ENCODE measurements around the gene BCL2A1.
"Not testable (repeated sequence)": the region's sequence is repeated elsewhere in the genome, so short reads cannot be mapped to it uniquely, and the experiment has no call there.

Gene BCL2A1

GRCh38 chr15:79929412-79929811, 41.6 kb downstream of the BCL2A1 start:
- no peaks in the 10 kb centered on the region for H3K9me3 Mint-ChIP-seq
- peaks cover 9% of the 10 kb centered on the region for H3K4me1 Mint-ChIP-seq
- ATAC-seq, result no peak
- H3K27ac Mint-ChIP-seq, result no peak overlapping the region
- H3K4me3 Mint-ChIP-seq, result no peak overlapping the region
- no peak for DNase-seq
- no peaks in the 10 kb centered on the region for H3K27me3 Mint-ChIP-seq

GRCh38 chr15:79926116-79926515, 44.9 kb downstream of the BCL2A1 start:
- H3K27me3 Mint-ChIP-seq, H3K27ac Mint-ChIP-seq, DNase-seq, H3K9me3 Mint-ChIP-seq, ATAC-seq, H3K4me3 Mint-ChIP-seq: not testable (repeated sequence)
- H3K4me1 Mint-ChIP-seq, result peaks cover 19% of the 10 kb centered on the region

GRCh38 chr15:79924379-79924778, 46.6 kb downstream of the BCL2A1 start:
- Mint-ChIP-seq H3K27ac (peak overlapping the region; percentile 33 to 79), H3K4me1 (peaks cover 21% of the 10 kb centered on the region), H3K9me3 (peaks cover 7 to 14% of the 10 kb centered on the region in 2 donors), H3K27me3 (no peaks in the 10 kb centered on the region), H3K4me3 (peak overlapping the region; percentile 53 to 89)
- no peak for ATAC-seq
- no peak for DNase-seq

GRCh38 chr15:79923515-79924169, 47.4 kb downstream of the BCL2A1 start:
- peak overlapping the region; percentile 89 to 99 for H3K4me3 Mint-ChIP-seq
- peak; percentile 99 to 100 for DNase-seq
- H3K4me1 Mint-ChIP-seq, result peaks cover 26% of the 10 kb centered on the region
- peak; percentile 96 for ATAC-seq
- H3K27ac Mint-ChIP-seq, result peak overlapping the region; percentile 96 to 99
- H3K9me3 Mint-ChIP-seq, result peaks cover 12 to 21% of the 10 kb centered on the region in 2 donors
- H3K27me3 Mint-ChIP-seq, result no peaks in the 10 kb centered on the region

GRCh38 chr15:79923079-79923514, 47.9 kb downstream of the BCL2A1 start:
- Mint-ChIP-seq H3K4me1 (peaks cover 31% of the 10 kb centered on the region), H3K4me3 (peak overlapping the region; percentile 89 to 99), H3K9me3 (peaks cover 12 to 26% of the 10 kb centered on the region in 2 donors), H3K27me3 (no peaks in the 10 kb centered on the region), H3K27ac (peak overlapping the region; percentile 96 to 99)
- ATAC-seq, result peak; percentile 77
- DNase-seq, result peak; percentile 73 to 83

GRCh38 chr15:79922512-79923078, 48.4 kb downstream of the BCL2A1 start:
- DNase-seq (no peak), ATAC-seq (no peak)
- H3K27ac Mint-ChIP-seq, result peak overlapping the region; percentile 96 to 99
- H3K4me1 Mint-ChIP-seq, result peaks cover 35% of the 10 kb centered on the region
- H3K27me3 Mint-ChIP-seq, result no peaks in the 10 kb centered on the region
- peak overlapping the region; percentile 89 to 99 for H3K4me3 Mint-ChIP-seq
- H3K9me3 Mint-ChIP-seq, result peaks cover 16 to 31% of the 10 kb centered on the region in 2 donors

GRCh38 chr15:79919749-79920511, 51.1 kb downstream of the BCL2A1 start:
- DNase-seq, result no peak
- peaks cover 37 to 58% of the 10 kb centered on the region in 2 donors for H3K9me3 Mint-ChIP-seq
- no peak overlapping the region for H3K4me3 Mint-ChIP-seq
- no peak overlapping the region for H3K27ac Mint-ChIP-seq
- no peaks in the 10 kb centered on the region for H3K27me3 Mint-ChIP-seq
- H3K4me1 Mint-ChIP-seq, result peaks cover 35% of the 10 kb centered on the region
- no peak for ATAC-seq

GRCh38 chr15:79919090-79919748, 51.8 kb downstream of the BCL2A1 start:
- Mint-ChIP-seq H3K27me3 (no peaks in the 10 kb centered on the region), H3K9me3 (peaks cover 41 to 65% of the 10 kb centered on the region in 2 donors), H3K4me1 (peaks cover 35% of the 10 kb centered on the region), H3K27ac (no peak overlapping the region), H3K4me3 (peak overlapping the region in 1 of 2 donors; percentile 25)
- DNase-seq (no peak), ATAC-seq (no peak)

- no peak for ATAC-seq
- Mint-ChIP-seq H3K9me3 (peaks cover 48 to 72% of the 10 kb centered on the region in 2 donors), H3K4me1 (peaks cover 35% of the 10 kb centered on the region)
These were observed 52.7 kb downstream of the BCL2A1 start for GRCh38 chr15:79918278-79918677.

GRCh38 chr15:79916502-79917132, 54.4 kb downstream of the BCL2A1 start:
- H3K27me3 Mint-ChIP-seq, result no peaks in the 10 kb centered on the region
- no peak overlapping the region for H3K27ac Mint-ChIP-seq
- peaks cover 21% of the 10 kb centered on the region for H3K4me1 Mint-ChIP-seq
- no peak overlapping the region for H3K4me3 Mint-ChIP-seq
- DNase-seq (no peak), ATAC-seq (no peak)
- H3K9me3 Mint-ChIP-seq, result peaks cover 51 to 73% of the 10 kb centered on the region in 2 donors

More at GRCh38 chr15:79918278-79918677, 52.7 kb downstream of the BCL2A1 start:
- no peak for DNase-seq
- Mint-ChIP-seq H3K27me3 (no peaks in the 10 kb centered on the region), H3K4me3 (no peak overlapping the region), H3K27ac (no peak overlapping the region)

- not testable (repeated sequence) for H3K4me3 Mint-ChIP-seq, DNase-seq, H3K27me3 Mint-ChIP-seq, ATAC-seq, H3K27ac Mint-ChIP-seq
- Mint-ChIP-seq H3K9me3 (peaks cover 45 to 66% of the 10 kb centered on the region in 2 donors), H3K4me1 (peaks cover 16% of the 10 kb centered on the region)
These were observed 55.1 kb downstream of the BCL2A1 start for GRCh38 chr15:79915776-79916501.

- no peak overlapping the region for H3K27ac Mint-ChIP-seq
- DNase-seq (no peak), ATAC-seq (no peak)
- no peaks in the 10 kb centered on the region for H3K27me3 Mint-ChIP-seq
- peaks cover 50 to 73% of the 10 kb centered on the region in 2 donors for H3K9me3 Mint-ChIP-seq
- H3K4me1 Mint-ChIP-seq, result peaks cover 24% of the 10 kb centered on the region
- no peak overlapping the region for H3K4me3 Mint-ChIP-seq
These were observed 56.3 kb downstream of the BCL2A1 start for GRCh38 chr15:79914728-79915127.
